IPS DF 6.9 (cell line): ENCODE results near the gene SHOX.

Experiments
- DNase-seq: peaks from one replicate; pipeline ENCODE4 v3.0.0-alpha.2; 2013; ENCODE audit warnings: low read depth, low spot score
- H3K27ac ChIP-seq: one replicate; pipeline ENCODE4 v1.5.1; 2013; ENCODE audit warnings: low read length, control low read depth
- H3K27me3 ChIP-seq: 2 replicates; pipeline ENCODE4 v1.6.1; 2013; ENCODE audit warnings: mild to moderate bottlenecking, low read length; ENCODE audit not compliant: control insufficient read depth, insufficient read depth
- H3K36me3 ChIP-seq: 2 replicates; pipeline ENCODE4 v1.6.1; 2013; ENCODE audit warnings: low read length; ENCODE audit not compliant: control insufficient read depth, insufficient read depth
- H3K4me1 ChIP-seq: 2 replicates; pipeline ENCODE4 v1.6.1; 2013; ENCODE audit warnings: low read length; ENCODE audit not compliant: control insufficient read depth, insufficient read depth
- H3K4me3 ChIP-seq: 2 replicates; pipeline ENCODE4 v1.5.1; 2013; ENCODE audit warnings: mild to moderate bottlenecking, low read length
- H3K9me3 ChIP-seq: 2 replicates; pipeline ENCODE4 v1.6.1; 2013; ENCODE audit warnings: low read length, inconsistent platforms; ENCODE audit not compliant: control insufficient read depth, insufficient read depth
- WGBS: extraction: QIAGEN DNeasy Blood & Tissue Kit; methylation state at CpG from one replicate; pipeline ENCODE4 v1.1.7; 2013; ENCODE audit warnings: mixed read lengths, missing lambda C conversion rate; ENCODE audit not compliant: insufficient read length, insufficient coverage; 5-methylcytosine and 5-hydroxymethylcytosine counted together

SHOX gene

DNA sequence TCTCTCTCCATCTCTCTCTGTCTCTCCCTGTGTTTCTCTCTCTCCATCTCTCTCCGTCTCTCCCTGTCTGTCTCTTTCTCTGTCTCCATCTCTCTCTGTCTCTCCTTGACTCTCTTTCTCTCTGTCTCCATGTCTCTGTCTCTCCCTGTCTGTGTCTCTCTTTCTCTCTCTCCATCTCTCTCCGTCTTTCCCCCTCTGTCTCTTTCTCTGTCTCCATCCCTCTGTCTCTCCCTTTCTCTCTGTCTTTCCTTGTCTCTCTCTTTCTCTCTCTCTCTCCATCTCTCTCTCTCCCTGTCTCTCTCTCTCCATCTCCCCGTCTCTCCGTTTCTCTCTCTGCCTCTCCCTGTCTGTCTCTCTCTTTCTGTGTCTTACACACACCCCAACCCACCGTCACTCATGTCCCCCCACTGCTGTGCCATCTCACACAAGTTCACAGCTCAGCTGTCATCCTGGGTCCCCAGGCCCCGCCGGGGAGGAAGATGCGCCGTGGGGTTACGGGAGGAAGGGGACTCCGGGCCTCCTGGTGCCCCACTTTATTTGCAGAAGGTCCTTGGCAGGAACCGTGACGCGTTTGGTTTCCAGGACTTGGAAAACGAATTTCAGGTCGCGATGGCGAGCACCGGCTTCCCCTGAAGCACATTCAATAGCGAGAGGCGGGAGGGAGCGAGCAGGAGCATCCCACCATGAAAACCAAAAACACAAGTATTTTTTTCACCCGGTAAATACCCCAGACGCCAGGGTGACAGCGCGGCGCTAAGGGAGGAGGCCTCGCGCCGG, 1.2 kb upstream of the SHOX start:
- Histone ChIP-seq H3K27me3 (peaks cover 73% of the 10 kb centered on the region), H3K27ac (no peak overlapping the region), H3K9me3 (no peaks in the 10 kb centered on the region; the same call in 1 of the 2 replicates), H3K36me3 (no peaks in the 10 kb centered on the region; the same call in 1 of the 2 replicates), H3K4me1 (peaks cover under 1% of the 10 kb centered on the region; the same call in 1 of the 2 replicates), H3K4me3 (no peak overlapping the region)
- no CpG with 5 or more reads among the region's 30 CpGs for WGBS
- DNase-seq: no peak

DNA sequence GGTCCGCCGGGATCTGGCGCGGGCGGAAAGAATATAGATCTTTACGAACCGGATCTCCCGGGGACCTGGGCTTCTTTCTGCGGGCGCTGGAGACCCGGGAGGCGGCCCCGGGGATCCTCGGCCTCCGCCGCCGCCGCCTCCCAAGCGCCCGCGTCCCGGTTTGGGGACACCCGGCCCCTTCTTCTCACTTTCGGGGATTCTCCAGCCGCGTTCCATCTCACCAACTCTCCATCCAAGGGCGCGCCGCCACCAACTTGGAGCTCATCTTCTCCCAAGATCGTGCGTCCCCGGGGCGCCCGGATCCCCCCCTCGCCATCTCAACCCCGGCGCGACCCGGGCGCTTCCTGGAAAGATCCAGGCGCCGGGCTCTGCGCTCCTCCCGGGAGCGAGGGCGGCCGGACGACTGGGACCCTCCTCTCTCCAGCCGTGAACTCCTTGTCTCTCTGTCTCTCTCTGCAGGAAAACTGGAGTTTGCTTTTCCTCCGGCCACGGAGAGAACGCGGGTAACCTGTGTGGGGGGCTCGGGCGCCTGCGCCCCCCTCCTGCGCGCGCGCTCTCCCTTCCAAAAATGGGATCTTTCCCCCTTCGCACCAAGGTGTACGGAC, 482 bp upstream of the SHOX start:
- no peak for DNase-seq
- H3K9me3 ChIP-seq: no peaks in the 10 kb centered on the region; the same call in 1 of the 2 replicates
- no CpG with 5 or more reads among the region's 62 CpGs for WGBS

DNA sequence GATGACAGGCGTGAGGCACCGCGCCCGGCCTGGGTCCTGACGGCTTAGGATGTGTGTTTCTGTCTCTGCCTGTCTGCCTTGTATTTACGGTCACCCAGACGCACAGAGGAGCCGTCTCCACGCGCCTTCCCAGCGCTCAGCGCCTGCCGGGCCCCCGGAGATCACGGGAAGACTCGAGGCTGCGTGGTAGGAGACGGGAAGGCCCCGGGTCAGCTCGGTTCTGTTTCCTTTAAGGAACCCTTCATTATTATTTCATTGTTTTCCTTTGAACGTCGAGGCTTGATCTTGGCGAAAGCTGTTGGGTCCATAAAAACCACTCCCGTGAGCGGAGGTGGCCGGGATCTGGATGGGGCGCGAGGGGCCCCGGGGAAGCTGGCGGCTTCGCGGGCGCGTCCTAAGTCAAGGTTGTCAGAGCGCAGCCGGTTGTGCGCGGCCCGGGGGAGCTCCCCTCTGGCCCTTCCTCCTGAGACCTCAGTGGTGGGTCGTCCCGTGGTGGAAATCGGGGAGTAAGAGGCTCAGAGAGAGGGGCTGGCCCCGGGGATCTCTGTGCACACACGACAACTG, 1.3 kb downstream of the SHOX start:
- H3K4me1 ChIP-seq: peaks cover 2% of the 10 kb centered on the region; the same call in 1 of the 2 replicates
- no peak overlapping the region for H3K27ac ChIP-seq
- WGBS: no CpG with 5 or more reads among the region's 44 CpGs
- no peaks in the 10 kb centered on the region; the same call in 1 of the 2 replicates for H3K9me3 ChIP-seq
- DNase-seq: no peak
- H3K27me3 ChIP-seq: peaks cover 69% of the 10 kb centered on the region
- H3K36me3 ChIP-seq: no peaks in the 10 kb centered on the region; the same call in 1 of the 2 replicates
- H3K4me3 ChIP-seq: no peak overlapping the region

More for the DNA sequence above, 482 bp upstream of the SHOX start:
- Histone ChIP-seq H3K36me3 (no peaks in the 10 kb centered on the region; the same call in 1 of the 2 replicates), H3K4me3 (peak overlapping the region; percentile 17; the same call in 1 of the 2 replicates), H3K27me3 (peaks cover 76% of the 10 kb centered on the region), H3K27ac (no peak overlapping the region), H3K4me1 (peaks cover 2% of the 10 kb centered on the region; the same call in 1 of the 2 replicates)

DNA sequence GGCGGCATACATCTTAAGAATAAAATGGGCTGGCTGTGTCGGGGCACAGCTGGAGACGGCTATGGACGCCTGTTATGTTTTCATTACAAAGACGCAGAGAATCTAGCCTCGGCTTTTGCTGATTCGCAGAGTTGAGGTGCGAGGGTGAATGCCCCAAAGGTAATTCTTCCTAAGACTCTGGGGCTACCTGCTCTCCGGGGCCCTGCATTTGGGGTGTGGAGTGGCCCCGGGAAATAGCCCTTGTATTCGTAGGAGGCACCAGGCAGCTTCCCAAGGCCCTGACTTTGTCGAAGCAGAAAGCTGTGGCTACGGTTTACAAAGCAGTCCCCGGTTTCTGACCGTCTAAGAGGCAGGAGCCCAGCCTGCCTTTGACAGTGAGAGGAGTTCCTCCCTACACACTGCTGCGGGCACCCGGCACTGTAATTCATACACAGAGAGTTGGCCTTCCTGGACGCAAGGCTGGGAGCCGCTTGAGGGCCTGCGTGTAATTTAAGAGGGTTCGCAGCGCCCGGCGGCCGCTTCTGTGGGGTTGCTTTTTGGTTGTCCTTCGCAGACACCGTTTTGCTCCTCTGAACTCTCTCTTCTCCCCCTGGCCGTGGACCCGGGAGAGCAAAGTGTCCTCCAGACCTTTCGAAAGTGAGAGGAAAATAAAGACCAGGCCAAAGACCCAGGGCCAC, 1.9 kb downstream of the SHOX start:
- WGBS: no CpG with 5 or more reads among the region's 30 CpGs
- H3K9me3 ChIP-seq: no peaks in the 10 kb centered on the region; the same call in 1 of the 2 replicates

DNA sequence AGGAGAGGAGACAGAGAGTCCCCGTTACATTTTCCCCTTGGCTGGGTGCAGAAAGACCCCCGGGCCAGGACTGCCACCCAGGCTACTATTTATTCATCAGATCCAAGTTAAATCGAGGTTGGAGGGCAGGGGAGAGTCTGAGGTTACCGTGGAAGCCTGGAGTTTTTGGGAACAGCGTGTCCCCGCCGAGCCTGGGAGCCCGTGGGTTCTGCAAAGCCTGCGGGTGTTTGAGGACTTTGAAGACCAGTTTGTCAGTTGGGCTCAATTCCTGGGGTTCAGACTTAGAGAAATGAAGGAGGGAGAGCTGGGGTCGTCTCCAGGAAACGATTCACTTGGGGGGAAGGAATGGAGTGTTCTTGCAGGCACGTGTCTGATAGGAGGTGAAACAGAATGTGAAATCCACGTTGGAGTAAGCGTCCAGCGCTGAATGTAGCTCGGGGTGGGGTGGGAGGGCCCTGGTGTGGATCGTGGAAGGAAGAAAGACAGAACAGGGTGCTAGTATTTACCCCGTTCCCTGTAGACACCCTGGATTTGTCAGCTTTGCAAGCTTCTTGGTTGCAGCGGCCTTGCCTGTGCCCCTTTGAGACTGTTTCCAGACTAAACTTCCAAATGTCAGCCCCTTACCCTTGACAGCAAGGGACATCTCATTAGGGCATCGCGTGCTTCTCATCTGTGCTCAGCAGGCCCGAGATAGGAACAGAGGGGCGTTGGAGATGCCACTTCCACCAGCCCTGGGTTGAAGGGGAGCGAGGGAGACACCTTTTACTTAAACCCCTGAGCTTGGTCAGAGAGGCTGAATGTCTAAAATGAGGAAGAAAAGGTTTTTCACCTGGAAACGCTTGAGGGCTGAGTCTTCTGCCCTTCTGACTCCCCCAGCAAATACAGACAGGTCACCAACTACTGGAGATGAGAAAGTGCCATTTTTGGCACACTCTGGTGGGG, 2.7 kb downstream of the SHOX start:
- no peaks in the 10 kb centered on the region; the same call in 1 of the 2 replicates for H3K9me3 ChIP-seq
- no CpG with 5 or more reads among the region's 25 CpGs for WGBS
- no peak for DNase-seq
- H3K4me3 ChIP-seq: no peak overlapping the region
- H3K27me3 ChIP-seq: peaks cover 70% of the 10 kb centered on the region
- H3K36me3 ChIP-seq: no peaks in the 10 kb centered on the region; the same call in 1 of the 2 replicates
- H3K27ac ChIP-seq: no peak overlapping the region
- peaks cover 2% of the 10 kb centered on the region; the same call in 1 of the 2 replicates for H3K4me1 ChIP-seq

More for the DNA sequence above, 1.9 kb downstream of the SHOX start:
- Histone ChIP-seq H3K27me3 (peaks cover 69% of the 10 kb centered on the region), H3K27ac (no peak overlapping the region), H3K36me3 (no peaks in the 10 kb centered on the region; the same call in 1 of the 2 replicates), H3K4me1 (peaks cover 2% of the 10 kb centered on the region; the same call in 1 of the 2 replicates), H3K4me3 (no peak overlapping the region)
- DNase-seq: no peak

DNA sequence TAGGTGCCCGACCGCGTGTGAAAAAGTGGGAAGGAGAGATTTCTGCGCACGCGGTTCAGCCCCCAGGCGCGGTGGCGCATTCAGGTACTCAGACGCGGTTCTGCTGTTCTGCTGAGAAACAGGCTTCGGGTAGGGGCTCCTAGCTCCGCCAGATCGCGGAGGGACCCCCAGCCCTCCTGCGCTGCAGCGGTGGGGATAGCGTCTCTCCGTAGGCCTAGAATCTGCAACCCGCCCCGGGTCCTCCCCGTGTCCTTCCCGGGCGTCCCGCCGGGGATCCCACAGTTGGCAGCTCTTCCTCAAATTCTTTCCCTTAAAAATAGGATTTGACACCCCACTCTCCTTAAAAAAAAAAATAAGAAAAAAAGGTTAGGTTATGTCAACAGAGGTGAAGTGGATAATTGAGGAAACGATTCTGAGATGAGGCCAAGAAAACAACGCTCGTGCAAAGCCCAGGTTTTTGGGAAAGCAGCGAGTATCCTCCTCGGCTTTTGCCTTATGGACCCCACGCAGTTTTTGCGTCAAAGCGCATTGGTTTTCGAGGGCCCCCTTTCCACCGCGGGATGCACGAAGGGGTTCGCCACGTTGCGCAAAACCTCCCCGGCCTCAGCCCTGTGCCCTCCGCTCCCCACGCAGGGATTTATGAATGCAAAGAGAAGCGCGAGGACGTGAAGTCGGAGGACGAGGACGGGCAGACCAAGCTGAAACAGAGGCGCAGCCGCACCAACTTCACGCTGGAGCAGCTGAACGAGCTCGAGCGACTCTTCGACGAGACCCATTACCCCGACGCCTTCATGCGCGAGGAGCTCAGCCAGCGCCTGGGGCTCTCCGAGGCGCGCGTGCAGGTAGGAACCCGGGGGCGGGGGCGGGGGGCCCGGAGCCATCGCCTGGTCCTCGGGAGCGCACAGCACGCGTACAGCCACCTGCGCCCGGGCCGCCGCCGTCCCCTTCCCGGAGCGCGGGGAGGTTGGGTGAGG, 3.7 kb downstream of the SHOX start:
- Histone ChIP-seq H3K4me3 (no peak overlapping the region), H3K27me3 (peaks cover 72% of the 10 kb centered on the region), H3K27ac (no peak overlapping the region), H3K4me1 (peaks cover 2% of the 10 kb centered on the region; the same call in 1 of the 2 replicates), H3K36me3 (no peaks in the 10 kb centered on the region; the same call in 1 of the 2 replicates), H3K9me3 (no peaks in the 10 kb centered on the region; the same call in 1 of the 2 replicates)
- no CpG with 5 or more reads among the region's 84 CpGs for WGBS
- DNase-seq: no peak

DNA sequence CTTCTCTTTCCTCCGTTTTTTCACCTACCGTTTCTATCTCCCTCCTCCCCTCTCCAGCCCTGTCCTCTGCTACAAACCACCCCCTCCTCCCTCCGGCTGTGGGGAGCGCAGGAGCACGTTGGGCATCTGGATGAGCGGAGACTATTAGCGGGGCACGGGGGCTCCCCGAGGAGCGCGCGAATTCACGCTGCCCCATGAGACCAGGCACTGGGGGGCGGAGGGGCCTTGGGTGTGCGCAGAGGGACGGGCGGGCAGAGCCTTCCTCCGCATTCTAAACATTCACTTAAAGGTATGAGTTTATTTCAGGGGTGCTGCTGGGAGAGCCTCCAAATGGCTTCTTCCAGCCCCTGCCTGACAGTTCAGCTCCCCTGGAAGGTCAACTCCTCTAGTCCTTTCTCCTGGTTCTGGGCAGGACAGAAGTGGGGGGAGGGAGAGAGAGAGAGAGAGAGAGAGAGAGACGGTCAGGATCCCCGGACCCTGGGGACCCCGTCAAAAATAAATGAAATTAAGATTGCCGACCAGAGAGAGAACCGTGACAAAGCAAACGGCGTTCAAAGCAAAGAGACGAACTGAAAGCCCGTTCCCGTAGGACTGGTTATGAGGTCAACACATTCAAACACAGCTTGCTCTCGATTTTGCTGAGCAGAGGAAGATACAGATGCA, 5.0 kb downstream of the SHOX start:
- WGBS: no CpG with 5 or more reads among the region's 29 CpGs
- H3K27me3 ChIP-seq: peaks cover 70% of the 10 kb centered on the region
- no peaks in the 10 kb centered on the region; the same call in 1 of the 2 replicates for H3K9me3 ChIP-seq
- peak overlapping the region; percentile 30; the same call in 1 of the 2 replicates for H3K4me3 ChIP-seq
- no peak overlapping the region for H3K27ac ChIP-seq
- peaks cover 2% of the 10 kb centered on the region; the same call in 1 of the 2 replicates for H3K4me1 ChIP-seq
- DNase-seq: no peak
- H3K36me3 ChIP-seq: no peaks in the 10 kb centered on the region; the same call in 1 of the 2 replicates

DNA sequence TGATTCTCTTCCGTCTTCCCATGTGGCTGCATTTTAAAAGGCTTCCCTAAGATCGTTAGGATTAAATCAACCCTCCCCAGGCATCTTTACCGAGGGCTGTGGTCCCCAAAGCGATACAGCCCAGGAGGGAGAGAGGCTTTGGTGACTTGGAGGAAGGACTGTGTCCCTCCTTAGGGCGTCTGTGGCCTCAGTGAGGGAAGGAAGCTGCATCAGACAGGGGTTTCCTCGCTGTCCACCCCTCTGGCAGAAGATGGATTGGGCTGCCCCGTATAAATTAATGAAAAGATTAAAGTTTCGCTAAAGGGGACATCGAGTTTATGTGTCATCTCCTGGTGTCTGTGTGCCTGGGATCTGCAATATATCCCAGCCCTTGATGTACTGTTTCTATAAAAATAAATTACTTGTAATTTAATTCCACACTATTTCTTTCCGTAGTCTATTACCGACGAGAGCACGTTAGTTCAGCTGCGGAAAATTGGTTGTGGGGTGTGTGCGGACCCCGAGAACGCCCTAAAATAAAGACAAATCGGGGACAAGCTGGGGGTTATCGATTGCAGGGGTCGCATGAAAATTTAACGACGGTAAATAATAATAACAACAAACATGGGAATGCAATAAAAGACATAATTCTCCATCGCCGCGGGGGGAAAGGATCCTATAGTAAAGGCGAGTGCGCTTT, 6.5 kb downstream of the SHOX start:
- H3K36me3 ChIP-seq: no peaks in the 10 kb centered on the region
- peaks cover 71% of the 10 kb centered on the region for H3K27me3 ChIP-seq
- no peak overlapping the region for H3K4me3 ChIP-seq
- no peak for DNase-seq
- no peaks in the 10 kb centered on the region; the same call in 1 of the 2 replicates for H3K9me3 ChIP-seq
- WGBS: no CpG with 5 or more reads among the region's 27 CpGs
- H3K27ac ChIP-seq: no peak overlapping the region
- peaks cover 2% of the 10 kb centered on the region; the same call in 1 of the 2 replicates for H3K4me1 ChIP-seq
